ENCODE data around the gene MYBPC2.
A peak's percentile ranks its signal among the peaks of the same experiment; 100 is the strongest.

MYBPC2 gene

GRCh38 chr19:50432221-50433028 lies at the start of gene MYBPC2:
TSS of gene MYBPC2 (plus strand) at chr19:50432892. CDS start at chr19:50432954, 62 bp downstream.
- peak within 1 kb of the TSS; percentile 54 for H3K9ac ChIP-seq (ENCODE audit: low read length)

DNA sequence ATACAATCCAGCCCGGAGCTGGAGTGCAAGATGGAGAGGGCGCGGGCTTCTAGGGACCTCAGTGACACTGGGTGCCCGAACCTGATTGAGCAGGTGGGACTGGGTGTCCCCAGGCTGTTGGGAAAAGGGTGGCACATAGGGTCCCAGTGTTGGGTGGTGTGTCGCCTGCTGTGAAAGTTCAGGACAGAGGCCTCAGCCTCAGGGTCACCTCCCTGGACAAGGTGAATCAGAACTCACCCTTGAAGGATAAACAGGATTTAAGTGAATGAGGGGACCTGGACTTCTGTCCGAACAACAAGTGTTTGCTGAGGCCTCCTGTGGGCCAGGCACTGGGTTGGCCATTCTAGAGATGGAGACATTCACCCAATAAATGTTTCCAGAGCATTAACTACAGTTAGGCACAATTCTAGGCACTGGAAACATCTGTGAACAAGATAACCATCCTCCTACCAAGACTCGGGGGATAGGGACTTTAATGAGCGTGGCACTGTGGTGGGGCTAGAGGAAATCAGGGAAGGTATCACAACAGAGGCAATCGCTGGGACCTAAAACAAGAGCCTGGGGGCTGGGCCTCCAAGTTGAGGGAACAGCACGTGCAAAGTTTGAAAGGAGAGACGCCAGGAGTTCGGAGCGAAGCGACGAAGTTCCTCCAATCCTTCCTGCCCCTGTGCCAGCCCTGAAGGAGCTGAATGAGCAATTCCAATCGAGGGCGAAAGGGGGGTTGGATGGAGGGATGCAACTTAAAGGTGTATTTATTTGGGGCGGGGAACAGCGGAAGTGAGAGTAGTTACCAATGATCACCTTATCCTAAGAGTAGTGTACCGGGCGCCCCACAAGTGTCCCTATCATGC lies 49.5 kb upstream of the MYBPC2 start:
- Histone ChIP-seq H3K27me3 (ENCODE audit: low read length) (no peaks in the 10 kb centered on the region), H3K9ac (ENCODE audit: low read length) (peak overlapping the region; percentile 82), H3K36me3 (ENCODE audit: low read length) (peaks cover 3% of the 10 kb centered on the region; the same call in 1 of the 2 replicates), H3K9me2 (replicated peaks; ENCODE audit: insufficient read depth, low read length) (no peaks in the 10 kb centered on the region), H3K27ac (ENCODE audit: low read depth, low read length) (peak overlapping the region; percentile 55), H2AFZ (ENCODE audit: low read depth, low read length, severe bottlenecking) (peak overlapping the region; percentile 21), H3K9me3 (ENCODE audit: insufficient read depth, low read length) (no peaks in the 10 kb centered on the region), H4K20me1 (ENCODE audit: low read depth, low read length) (no peaks in the 10 kb centered on the region), H3K4me3 (ENCODE audit: insufficient read depth, low read length, poor library complexity, severe bottlenecking) (peak overlapping the region; percentile 47), H3K4me2 (ENCODE audit: low read depth, low read length, poor library complexity, severe bottlenecking) (peak overlapping the region; percentile 56), H3F3A (ENCODE audit: insufficient read depth) (peaks cover 10% of the 10 kb centered on the region; the same call in 1 of the 2 replicates), H3K79me2 (ENCODE audit: insufficient read depth, low read length) (peaks cover 38% of the 10 kb centered on the region)
- no peak for TF ChIP-seq EZH2phosphoT487 (conservative IDR thresholded peaks at IDR 0.05; ENCODE audit: low read length)
- TF ChIP-seq, protein P1, sequence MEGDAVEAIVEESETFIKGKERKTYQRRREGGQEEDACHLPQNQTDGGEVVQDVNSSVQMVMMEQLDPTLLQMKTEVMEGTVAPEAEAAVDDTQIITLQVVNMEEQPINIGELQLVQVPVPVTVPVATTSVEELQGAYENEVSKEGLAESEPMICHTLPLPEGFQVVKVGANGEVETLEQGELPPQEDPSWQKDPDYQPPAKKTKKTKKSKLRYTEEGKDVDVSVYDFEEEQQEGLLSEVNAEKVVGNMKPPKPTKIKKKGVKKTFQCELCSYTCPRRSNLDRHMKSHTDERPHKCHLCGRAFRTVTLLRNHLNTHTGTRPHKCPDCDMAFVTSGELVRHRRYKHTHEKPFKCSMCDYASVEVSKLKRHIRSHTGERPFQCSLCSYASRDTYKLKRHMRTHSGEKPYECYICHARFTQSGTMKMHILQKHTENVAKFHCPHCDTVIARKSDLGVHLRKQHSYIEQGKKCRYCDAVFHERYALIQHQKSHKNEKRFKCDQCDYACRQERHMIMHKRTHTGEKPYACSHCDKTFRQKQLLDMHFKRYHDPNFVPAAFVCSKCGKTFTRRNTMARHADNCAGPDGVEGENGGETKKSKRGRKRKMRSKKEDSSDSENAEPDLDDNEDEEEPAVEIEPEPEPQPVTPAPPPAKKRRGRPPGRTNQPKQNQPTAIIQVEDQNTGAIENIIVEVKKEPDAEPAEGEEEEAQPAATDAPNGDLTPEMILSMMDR (IDR thresholded peaks at IDR 0.05; ENCODE audit: insufficient read depth, low read length, poor library complexity, severe bottlenecking), result no peak

More at GRCh38 chr19:50432221-50433028, at the start of gene MYBPC2:
- no peak for TF ChIP-seq EZH2phosphoT487 (conservative IDR thresholded peaks at IDR 0.05; ENCODE audit: low read length)
- TF ChIP-seq, protein P1 (IDR thresholded peaks at IDR 0.05; ENCODE audit: insufficient read depth, low read length, poor library complexity, severe bottlenecking), result no peak
- no peaks in the 10 kb centered on the region for H4K20me1 ChIP-seq (ENCODE audit: low read depth, low read length)
- no peaks in the 10 kb centered on the region for H3K36me3 ChIP-seq (ENCODE audit: low read length)
- peak within 1 kb of the TSS; percentile 48 for H3K4me3 ChIP-seq (ENCODE audit: insufficient read depth, low read length, poor library complexity, severe bottlenecking)
- H3F3A ChIP-seq (ENCODE audit: insufficient read depth), result peaks cover 56% of the 10 kb centered on the region
- H3K9me3 ChIP-seq (ENCODE audit: insufficient read depth, low read length), result no peaks in the 10 kb centered on the region
- no peaks in the 10 kb centered on the region for H3K79me2 ChIP-seq (ENCODE audit: insufficient read depth, low read length)
- H3K27ac ChIP-seq (ENCODE audit: low read depth, low read length), result peak within 1 kb of the TSS; percentile 71
- no peak within 1 kb of the TSS for H2AFZ ChIP-seq (ENCODE audit: low read depth, low read length, severe bottlenecking)
- H3K27me3 ChIP-seq (ENCODE audit: low read length), result no peaks in the 10 kb centered on the region
- H3K9me2 ChIP-seq (replicated peaks; ENCODE audit: insufficient read depth, low read length), result no peaks in the 10 kb centered on the region
- H3K4me2 ChIP-seq (ENCODE audit: low read depth, low read length, poor library complexity, severe bottlenecking), result peak within 1 kb of the TSS; percentile 84

- peak within 1 kb of the TSS; percentile 56 for H2AFZ ChIP-seq (ENCODE audit: low read depth, low read length, severe bottlenecking)
- no peaks in the 10 kb centered on the region for H4K20me1 ChIP-seq (ENCODE audit: low read depth, low read length)
- H3K27ac ChIP-seq (ENCODE audit: low read depth, low read length), result peak within 1 kb of the TSS; percentile 69
- H3K4me2 ChIP-seq (ENCODE audit: low read depth, low read length, poor library complexity, severe bottlenecking), result peak within 1 kb of the TSS; percentile 69
- peaks cover 47% of the 10 kb centered on the region for H3K79me2 ChIP-seq (ENCODE audit: insufficient read depth, low read length)
- TF ChIP-seq, protein P1 (IDR thresholded peaks at IDR 0.05; ENCODE audit: insufficient read depth, low read length, poor library complexity, severe bottlenecking), result no peak
- TF ChIP-seq EZH2phosphoT487 (conservative IDR thresholded peaks at IDR 0.05; ENCODE audit: low read length), result no peak
- peaks cover 14% of the 10 kb centered on the region; the same call in 1 of the 2 replicates for H3F3A ChIP-seq (ENCODE audit: insufficient read depth)
- H3K9me2 ChIP-seq (replicated peaks; ENCODE audit: insufficient read depth, low read length), result no peaks in the 10 kb centered on the region
- no peaks in the 10 kb centered on the region for H3K27me3 ChIP-seq (ENCODE audit: low read length)
- H3K9ac ChIP-seq (ENCODE audit: low read length), result peak within 1 kb of the TSS; percentile 82
- peak within 1 kb of the TSS; percentile 89 for H3K4me3 ChIP-seq (ENCODE audit: insufficient read depth, low read length, poor library complexity, severe bottlenecking)
- H3K36me3 ChIP-seq (ENCODE audit: low read length), result peaks cover 6% of the 10 kb centered on the region; the same call in 1 of the 2 replicates
- H3K9me3 ChIP-seq (ENCODE audit: insufficient read depth, low read length), result no peaks in the 10 kb centered on the region
Measured at GRCh38 chr19:50383852-50384684, 48.6 kb upstream of the MYBPC2 start, which contains the start of gene POLD1. TSS of gene POLD1 (plus strand) at chr19:50384347. CDS start at chr19:50398852, 14,505 bp downstream.
